ENCODE measurements around the gene XIRP1. TPM values are rescaled to one million over a fixed set of nuclear protein-coding genes. Genes with fewer than 3 reads are reported as not detected.

XIRP1 gene
- total RNA-seq, 3 donors from 2014 or later: 0.31 TPM; not detected in 2

GRCh38 chr3:39139442-39139841, 53.0 kb downstream of the XIRP1 start:
- intact Hi-C loops (cut with DNase I, micrococcal nuclease): loop anchor here in 1 of 2 donors (10.0 kb wide), 1 partner anchor 45 kb away; no protein-coding TSS in a partner anchor

GRCh38 chr3:39138804-39139415, 53.5 kb downstream of the XIRP1 start:
- peak in 2 of 3 donors; percentile 28 to 49 for DNase-seq
- no peak for ATAC-seq
- intact Hi-C loops (cut with DNase I, micrococcal nuclease): loop anchor here in 1 of 2 donors (10.0 kb wide), 1 partner anchor 46 kb away; no protein-coding TSS in a partner anchor
- Histone ChIP-seq H3K4me3 (no peak overlapping the region), H3K4me1 (ENCODE audit: low read depth) (peaks cover 32% of the 10 kb centered on the region), H3K36me3 (ENCODE audit: low read depth) (no peaks in the 10 kb centered on the region), H3K9me3 (no peaks in the 10 kb centered on the region)
- TF ChIP-seq CTCF (IDR thresholded peaks at IDR 0.05): no peak

More at GRCh38 chr3:39139442-39139841, 53.0 kb downstream of the XIRP1 start:
- Histone ChIP-seq H3K4me1 (ENCODE audit: low read depth) (peaks cover 32% of the 10 kb centered on the region), H3K36me3 (ENCODE audit: low read depth) (no peaks in the 10 kb centered on the region), H3K9me3 (no peaks in the 10 kb centered on the region), H3K4me3 (no peak overlapping the region)
- TF ChIP-seq CTCF (IDR thresholded peaks at IDR 0.05): no peak
- no peak for ATAC-seq
- DNase-seq: no peak

GRCh38 chr3:39137991-39138803, 54.2 kb downstream of the XIRP1 start:
- Histone ChIP-seq H3K36me3 (ENCODE audit: low read depth) (no peaks in the 10 kb centered on the region), H3K9me3 (no peaks in the 10 kb centered on the region), H3K4me1 (ENCODE audit: low read depth) (peaks cover 30% of the 10 kb centered on the region), H3K4me3 (no peak overlapping the region)
- ATAC-seq (no peak), DNase-seq (no peak)
- intact Hi-C loops (cut with DNase I, micrococcal nuclease): loop anchor here in 1 of 2 donors (10.0 kb wide), 1 partner anchor 47 kb away; no protein-coding TSS in a partner anchor
- no peak for TF ChIP-seq CTCF (IDR thresholded peaks at IDR 0.05)

- no peak for TF ChIP-seq CTCF (IDR thresholded peaks at IDR 0.05)
- intact Hi-C loops (cut with DNase I, micrococcal nuclease): loop anchor here in 1 of 2 donors (10.0 kb wide), 1 partner anchor 47 kb away; no protein-coding TSS in a partner anchor
These were observed 54.9 kb downstream of the XIRP1 start for GRCh38 chr3:39137435-39137936.

GRCh38 chr3:39136533-39137434, 55.6 kb downstream of the XIRP1 start:
- Histone ChIP-seq H3K4me1 (ENCODE audit: low read depth) (peaks cover 16% of the 10 kb centered on the region), H3K4me3 (no peak overlapping the region), H3K9me3 (no peaks in the 10 kb centered on the region), H3K36me3 (ENCODE audit: low read depth) (no peaks in the 10 kb centered on the region)
- DNase-seq (no peak), ATAC-seq (no peak)
- intact Hi-C loops (cut with DNase I, micrococcal nuclease): loop anchor here in 1 of 2 donors (10.0 kb wide), 1 partner anchor 48 kb away; no protein-coding TSS in a partner anchor
- no peak for TF ChIP-seq CTCF (IDR thresholded peaks at IDR 0.05)

More at GRCh38 chr3:39137435-39137936, 54.9 kb downstream of the XIRP1 start:
- Histone ChIP-seq H3K36me3 (ENCODE audit: low read depth) (no peaks in the 10 kb centered on the region), H3K4me1 (ENCODE audit: low read depth) (peaks cover 23% of the 10 kb centered on the region), H3K9me3 (no peaks in the 10 kb centered on the region), H3K4me3 (no peak overlapping the region)
- ATAC-seq: no peak
- DNase-seq: no peak
